ENCODE results near the gene PODXL2.
"Not testable (repeated sequence)": the region's sequence is repeated elsewhere in the genome, so short reads cannot be mapped to it uniquely, and the experiment has no call there.

PODXL2 gene

GRCh38 chr3:127680798-127681221 is 51.8 kb downstream of the PODXL2 start:
- DNase-seq (no peak), ATAC-seq (ENCODE audit: insufficient read depth, low read depth) (no peak)
- H3K36me3 ChIP-seq (ENCODE audit: insufficient read depth, low read length), result peaks cover 25% of the 10 kb centered on the region
- no peaks in the 10 kb centered on the region for H3K4me1 ChIP-seq (ENCODE audit: insufficient read depth, low read length)
- H3K9ac ChIP-seq (ENCODE audit: low read depth, low read length), result no peak overlapping the region
- H3K9me3 ChIP-seq (ENCODE audit: insufficient read depth, low read length, severe bottlenecking), result no peaks in the 10 kb centered on the region
- no peaks in the 10 kb centered on the region; the same call in 1 of the 2 replicates for H4K20me1 ChIP-seq (ENCODE audit: insufficient read depth, low read length)
- no peak overlapping the region for H3K4me2 ChIP-seq (ENCODE audit: insufficient read depth, low read length)
- TF ChIP-seq EZH2 (IDR thresholded peaks at IDR 0.05; ENCODE audit: borderline replicate concordance, low read depth, low read length, severe bottlenecking) (no peak), CTCF (IDR thresholded peaks at IDR 0.05; ENCODE audit: borderline replicate concordance, extremely low read depth, low read length, poor library complexity, severe bottlenecking) (no peak)
- H3K4me3 ChIP-seq (ENCODE audit: low read depth in 1 of 2, low read length in 2 of 2), result no peak overlapping the region
- no peaks in the 10 kb centered on the region for H3K27me3 ChIP-seq (ENCODE audit: insufficient read depth, low read length, poor library complexity)
- H3K27ac ChIP-seq (ENCODE audit: low read length), result no peak overlapping the region
- no peaks in the 10 kb centered on the region for H3K79me2 ChIP-seq (ENCODE audit: insufficient read depth, low read length)
- H2AFZ ChIP-seq (ENCODE audit: low read depth, low read length), result no peak overlapping the region

GRCh38 chr3:127682175-127682554 is 53.2 kb downstream of the PODXL2 start:
- H3K79me2 ChIP-seq (ENCODE audit: insufficient read depth, low read length); ATAC-seq (ENCODE audit: insufficient read depth, low read depth); H3K4me2 ChIP-seq (ENCODE audit: insufficient read depth, low read length); H3K4me1 ChIP-seq (ENCODE audit: insufficient read depth, low read length); H3K27ac ChIP-seq (ENCODE audit: low read length); H3K27me3 ChIP-seq (ENCODE audit: insufficient read depth, low read length, poor library complexity); H3K9me3 ChIP-seq (ENCODE audit: insufficient read depth, low read length, severe bottlenecking); DNase-seq; H4K20me1 ChIP-seq (ENCODE audit: insufficient read depth, low read length); H3K9ac ChIP-seq (ENCODE audit: low read depth, low read length); H2AFZ ChIP-seq (ENCODE audit: low read depth, low read length); H3K4me3 ChIP-seq (ENCODE audit: low read depth in 1 of 2, low read length in 2 of 2): not testable (repeated sequence)
- peaks cover 13% of the 10 kb centered on the region for H3K36me3 ChIP-seq (ENCODE audit: insufficient read depth, low read length)

GRCh38 chr3:127682561-127682960 is 53.6 kb downstream of the PODXL2 start:
- Histone ChIP-seq H3K27me3 (ENCODE audit: insufficient read depth, low read length, poor library complexity) (no peaks in the 10 kb centered on the region), H3K27ac (ENCODE audit: low read length) (no peak overlapping the region), H4K20me1 (ENCODE audit: insufficient read depth, low read length) (no peaks in the 10 kb centered on the region; the same call in 1 of the 2 replicates), H3K36me3 (ENCODE audit: insufficient read depth, low read length) (peaks cover 9% of the 10 kb centered on the region), H2AFZ (ENCODE audit: low read depth, low read length) (no peak overlapping the region), H3K4me2 (ENCODE audit: insufficient read depth, low read length) (no peak overlapping the region), H3K4me1 (ENCODE audit: insufficient read depth, low read length) (no peaks in the 10 kb centered on the region), H3K79me2 (ENCODE audit: insufficient read depth, low read length) (no peaks in the 10 kb centered on the region), H3K4me3 (ENCODE audit: low read depth in 1 of 2, low read length in 2 of 2) (no peak overlapping the region), H3K9ac (ENCODE audit: low read depth, low read length) (no peak overlapping the region), H3K9me3 (ENCODE audit: insufficient read depth, low read length, severe bottlenecking) (no peaks in the 10 kb centered on the region)
- ATAC-seq (ENCODE audit: insufficient read depth, low read depth), result no peak
- TF ChIP-seq CTCF (IDR thresholded peaks at IDR 0.05; ENCODE audit: borderline replicate concordance, extremely low read depth, low read length, poor library complexity, severe bottlenecking), result no peak
- no peak for TF ChIP-seq EZH2 (IDR thresholded peaks at IDR 0.05; ENCODE audit: borderline replicate concordance, low read depth, low read length, severe bottlenecking)
- no peak for DNase-seq

GRCh38 chr3:127684871-127685707 is 56.1 kb downstream of the PODXL2 start:
- no peaks in the 10 kb centered on the region for H3K9me3 ChIP-seq (ENCODE audit: insufficient read depth, low read length, severe bottlenecking)
- no peak overlapping the region for H3K4me2 ChIP-seq (ENCODE audit: insufficient read depth, low read length)
- no peaks in the 10 kb centered on the region for H3K4me1 ChIP-seq (ENCODE audit: insufficient read depth, low read length)
- H3K4me3 ChIP-seq (ENCODE audit: low read depth in 1 of 2, low read length in 2 of 2), result no peak overlapping the region
- H3K27ac ChIP-seq (ENCODE audit: low read length), result no peak overlapping the region
- H3K9ac ChIP-seq (ENCODE audit: low read depth, low read length), result no peak overlapping the region
- H3K36me3 ChIP-seq (ENCODE audit: insufficient read depth, low read length), result peaks cover 3% of the 10 kb centered on the region; the same call in 1 of the 2 replicates
- TF ChIP-seq EZH2 (IDR thresholded peaks at IDR 0.05; ENCODE audit: borderline replicate concordance, low read depth, low read length, severe bottlenecking) (no peak), CTCF (IDR thresholded peaks at IDR 0.05; ENCODE audit: borderline replicate concordance, extremely low read depth, low read length, poor library complexity, severe bottlenecking) (no peak)
- H2AFZ ChIP-seq (ENCODE audit: low read depth, low read length), result no peak overlapping the region
- no peaks in the 10 kb centered on the region for H3K27me3 ChIP-seq (ENCODE audit: insufficient read depth, low read length, poor library complexity)
- ATAC-seq (ENCODE audit: insufficient read depth, low read depth) (no peak), DNase-seq (no peak)
- H4K20me1 ChIP-seq (ENCODE audit: insufficient read depth, low read length), result no peaks in the 10 kb centered on the region
- no peaks in the 10 kb centered on the region for H3K79me2 ChIP-seq (ENCODE audit: insufficient read depth, low read length)

Measured in DND-41 (cell line).